Measurements from ENCODE around the gene ASTN2.

ASTN2 gene

GRCh38 chr9:116387934-116388698, 1026.7 kb downstream of the ASTN2 start:
- no peak for DNase-seq (ENCODE audit: low read depth in 3 of 3)

GRCh38 chr9:116383936-116384335, 1030.9 kb downstream of the ASTN2 start:
- DNase-seq (ENCODE audit: low read depth in 3 of 3) = no peak

GRCh38 chr9:116383133-116383532, 1031.7 kb downstream of the ASTN2 start:
- DNase-seq (ENCODE audit: low read depth in 3 of 3) = no peak

- no peak for DNase-seq (ENCODE audit: low read depth in 3 of 3)
Observed at GRCh38 chr9:116382053-116382452, 1032.8 kb downstream of the ASTN2 start.

GRCh38 chr9:116381350-116381749, 1033.5 kb downstream of the ASTN2 start:
- DNase-seq (ENCODE audit: low read depth in 3 of 3) = no peak

- DNase-seq (ENCODE audit: low read depth in 3 of 3) = no peak
Observed at GRCh38 chr9:116380496-116380995, 1034.3 kb downstream of the ASTN2 start.

- no peak for DNase-seq (ENCODE audit: low read depth in 3 of 3)
Observed at GRCh38 chr9:116379821-116380220, 1035.0 kb downstream of the ASTN2 start.

GRCh38 chr9:116378873-116379272, 1036.0 kb downstream of the ASTN2 start:
- DNase-seq (ENCODE audit: low read depth in 3 of 3) = no peak

GRCh38 chr9:116377179-116377798, 1037.6 kb downstream of the ASTN2 start:
- no peak for DNase-seq (ENCODE audit: low read depth in 3 of 3)

Data from stimulated activated CD4-positive, alpha-beta T cell treated with anti-CD3 and anti-CD28 coated beads, TNF-alpha, amount 100 ng/mL, for 24 hours (primary cell).